ENCODE measurements around the gene DIP2B. TPM values are rescaled to one million over a fixed set of nuclear protein-coding genes. Genes with fewer than 3 reads are reported as not detected.

The DIP2B gene, protein sequence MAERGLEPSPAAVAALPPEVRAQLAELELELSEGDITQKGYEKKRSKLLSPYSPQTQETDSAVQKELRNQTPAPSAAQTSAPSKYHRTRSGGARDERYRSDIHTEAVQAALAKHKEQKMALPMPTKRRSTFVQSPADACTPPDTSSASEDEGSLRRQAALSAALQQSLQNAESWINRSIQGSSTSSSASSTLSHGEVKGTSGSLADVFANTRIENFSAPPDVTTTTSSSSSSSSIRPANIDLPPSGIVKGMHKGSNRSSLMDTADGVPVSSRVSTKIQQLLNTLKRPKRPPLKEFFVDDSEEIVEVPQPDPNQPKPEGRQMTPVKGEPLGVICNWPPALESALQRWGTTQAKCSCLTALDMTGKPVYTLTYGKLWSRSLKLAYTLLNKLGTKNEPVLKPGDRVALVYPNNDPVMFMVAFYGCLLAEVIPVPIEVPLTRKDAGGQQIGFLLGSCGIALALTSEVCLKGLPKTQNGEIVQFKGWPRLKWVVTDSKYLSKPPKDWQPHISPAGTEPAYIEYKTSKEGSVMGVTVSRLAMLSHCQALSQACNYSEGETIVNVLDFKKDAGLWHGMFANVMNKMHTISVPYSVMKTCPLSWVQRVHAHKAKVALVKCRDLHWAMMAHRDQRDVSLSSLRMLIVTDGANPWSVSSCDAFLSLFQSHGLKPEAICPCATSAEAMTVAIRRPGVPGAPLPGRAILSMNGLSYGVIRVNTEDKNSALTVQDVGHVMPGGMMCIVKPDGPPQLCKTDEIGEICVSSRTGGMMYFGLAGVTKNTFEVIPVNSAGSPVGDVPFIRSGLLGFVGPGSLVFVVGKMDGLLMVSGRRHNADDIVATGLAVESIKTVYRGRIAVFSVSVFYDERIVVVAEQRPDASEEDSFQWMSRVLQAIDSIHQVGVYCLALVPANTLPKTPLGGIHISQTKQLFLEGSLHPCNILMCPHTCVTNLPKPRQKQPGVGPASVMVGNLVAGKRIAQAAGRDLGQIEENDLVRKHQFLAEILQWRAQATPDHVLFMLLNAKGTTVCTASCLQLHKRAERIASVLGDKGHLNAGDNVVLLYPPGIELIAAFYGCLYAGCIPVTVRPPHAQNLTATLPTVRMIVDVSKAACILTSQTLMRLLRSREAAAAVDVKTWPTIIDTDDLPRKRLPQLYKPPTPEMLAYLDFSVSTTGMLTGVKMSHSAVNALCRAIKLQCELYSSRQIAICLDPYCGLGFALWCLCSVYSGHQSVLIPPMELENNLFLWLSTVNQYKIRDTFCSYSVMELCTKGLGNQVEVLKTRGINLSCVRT (N-terminal part only)
- polyA plus RNA-seq (43.4 and 44.0 TPM in 2 replicates), polyA minus RNA-seq (151 and 164 TPM in 2 replicates)

DNA sequence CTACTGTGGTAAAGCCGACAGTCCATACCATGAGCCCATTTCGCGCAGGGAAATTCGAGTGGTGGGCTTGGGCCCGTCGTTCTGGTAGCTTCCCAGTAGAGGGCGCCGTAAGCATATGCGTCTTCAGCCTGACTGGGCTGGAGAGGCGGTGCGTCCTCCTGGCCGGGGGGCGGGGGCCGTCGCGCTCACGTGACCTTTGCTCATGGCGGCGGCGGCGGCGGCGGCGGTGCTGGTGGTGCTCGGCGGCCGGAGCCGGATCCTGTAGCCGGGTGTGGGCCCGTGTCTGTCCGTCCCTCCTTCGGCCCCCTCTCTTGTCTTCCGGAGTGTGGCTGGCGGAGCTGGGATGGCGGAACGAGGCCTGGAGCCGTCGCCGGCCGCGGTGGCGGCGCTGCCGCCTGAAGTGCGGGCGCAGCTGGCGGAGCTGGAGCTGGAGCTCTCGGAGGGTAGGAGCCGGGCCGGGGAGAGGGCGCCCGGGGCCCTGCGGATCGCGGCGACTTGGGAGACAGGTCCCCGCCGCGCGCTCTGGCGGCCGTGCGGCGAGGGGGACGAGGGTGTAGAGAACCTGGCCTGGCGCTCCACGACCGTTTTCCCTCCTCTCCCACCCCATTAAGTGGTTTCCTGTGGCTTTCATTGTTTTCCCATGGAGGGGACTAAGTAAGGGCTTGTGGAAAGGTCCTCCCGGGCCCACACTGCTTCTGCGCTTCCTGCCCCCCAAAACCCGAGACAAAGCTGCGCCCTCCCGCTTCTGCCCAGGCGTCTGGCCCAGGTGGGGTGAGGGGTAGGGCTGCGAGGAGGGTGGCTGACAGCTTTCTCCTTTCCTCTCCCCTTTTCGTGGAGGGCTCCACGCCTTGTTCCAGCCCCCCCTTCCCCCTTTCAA is at the start of gene DIP2B:
DIP2B (plus strand) TSS at position 188 of the 877 bp plus-strand sequence; CDS start at position 344, 156 bp downstream.
- Histone ChIP-seq H3K4me3 (ENCODE audit: low read length) (peak within 1 kb of the TSS; percentile 71), H3K9ac (ENCODE audit: low read length) (peak within 1 kb of the TSS; percentile 93), H3K79me2 (replicated peaks; ENCODE audit: insufficient read depth, low read length) (peaks cover 49% of the 10 kb centered on the region), H3K27me3 (ENCODE audit: insufficient read depth, low read depth, low read length) (no peaks in the 10 kb centered on the region), H4K20me1 (ENCODE audit: insufficient read depth) (peaks cover 4% of the 10 kb centered on the region), H2AFZ (ENCODE audit: low read depth, low read length) (peak within 1 kb of the TSS; percentile 63), H3K27ac (ENCODE audit: low read length) (peak within 1 kb of the TSS; percentile 89), H3K9me3 (ENCODE audit: low read length) (no peaks in the 10 kb centered on the region), H3K4me2 (ENCODE audit: low read length) (peak within 1 kb of the TSS; percentile 99), H3F3A (ENCODE audit: insufficient read depth, low read length, poor library complexity, severe bottlenecking) (no peaks in the 10 kb centered on the region), H3K9me2 (ENCODE audit: insufficient read depth, low read length) (no peaks in the 10 kb centered on the region), H3K36me3 (ENCODE audit: insufficient read depth, low read length) (no peaks in the 10 kb centered on the region)
- TF ChIP-seq TAF1 (IDR thresholded peaks at IDR 0.05; ENCODE audit: low read depth), result peak; percentile 97
- peak; percentile 96 for TF ChIP-seq SMC3 (conservative IDR thresholded peaks at IDR 0.05; ENCODE audit: poor library complexity)
- TF ChIP-seq, protein P1, sequence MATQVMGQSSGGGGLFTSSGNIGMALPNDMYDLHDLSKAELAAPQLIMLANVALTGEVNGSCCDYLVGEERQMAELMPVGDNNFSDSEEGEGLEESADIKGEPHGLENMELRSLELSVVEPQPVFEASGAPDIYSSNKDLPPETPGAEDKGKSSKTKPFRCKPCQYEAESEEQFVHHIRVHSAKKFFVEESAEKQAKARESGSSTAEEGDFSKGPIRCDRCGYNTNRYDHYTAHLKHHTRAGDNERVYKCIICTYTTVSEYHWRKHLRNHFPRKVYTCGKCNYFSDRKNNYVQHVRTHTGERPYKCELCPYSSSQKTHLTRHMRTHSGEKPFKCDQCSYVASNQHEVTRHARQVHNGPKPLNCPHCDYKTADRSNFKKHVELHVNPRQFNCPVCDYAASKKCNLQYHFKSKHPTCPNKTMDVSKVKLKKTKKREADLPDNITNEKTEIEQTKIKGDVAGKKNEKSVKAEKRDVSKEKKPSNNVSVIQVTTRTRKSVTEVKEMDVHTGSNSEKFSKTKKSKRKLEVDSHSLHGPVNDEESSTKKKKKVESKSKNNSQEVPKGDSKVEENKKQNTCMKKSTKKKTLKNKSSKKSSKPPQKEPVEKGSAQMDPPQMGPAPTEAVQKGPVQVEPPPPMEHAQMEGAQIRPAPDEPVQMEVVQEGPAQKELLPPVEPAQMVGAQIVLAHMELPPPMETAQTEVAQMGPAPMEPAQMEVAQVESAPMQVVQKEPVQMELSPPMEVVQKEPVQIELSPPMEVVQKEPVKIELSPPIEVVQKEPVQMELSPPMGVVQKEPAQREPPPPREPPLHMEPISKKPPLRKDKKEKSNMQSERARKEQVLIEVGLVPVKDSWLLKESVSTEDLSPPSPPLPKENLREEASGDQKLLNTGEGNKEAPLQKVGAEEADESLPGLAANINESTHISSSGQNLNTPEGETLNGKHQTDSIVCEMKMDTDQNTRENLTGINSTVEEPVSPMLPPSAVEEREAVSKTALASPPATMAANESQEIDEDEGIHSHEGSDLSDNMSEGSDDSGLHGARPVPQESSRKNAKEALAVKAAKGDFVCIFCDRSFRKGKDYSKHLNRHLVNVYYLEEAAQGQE (IDR thresholded peaks at IDR 0.05; ENCODE audit: borderline replicate concordance), result peak; percentile 82
- peak; percentile 99 for TF ChIP-seq RAD21 (conservative IDR thresholded peaks at IDR 0.05)
- TF ChIP-seq, protein P2, sequence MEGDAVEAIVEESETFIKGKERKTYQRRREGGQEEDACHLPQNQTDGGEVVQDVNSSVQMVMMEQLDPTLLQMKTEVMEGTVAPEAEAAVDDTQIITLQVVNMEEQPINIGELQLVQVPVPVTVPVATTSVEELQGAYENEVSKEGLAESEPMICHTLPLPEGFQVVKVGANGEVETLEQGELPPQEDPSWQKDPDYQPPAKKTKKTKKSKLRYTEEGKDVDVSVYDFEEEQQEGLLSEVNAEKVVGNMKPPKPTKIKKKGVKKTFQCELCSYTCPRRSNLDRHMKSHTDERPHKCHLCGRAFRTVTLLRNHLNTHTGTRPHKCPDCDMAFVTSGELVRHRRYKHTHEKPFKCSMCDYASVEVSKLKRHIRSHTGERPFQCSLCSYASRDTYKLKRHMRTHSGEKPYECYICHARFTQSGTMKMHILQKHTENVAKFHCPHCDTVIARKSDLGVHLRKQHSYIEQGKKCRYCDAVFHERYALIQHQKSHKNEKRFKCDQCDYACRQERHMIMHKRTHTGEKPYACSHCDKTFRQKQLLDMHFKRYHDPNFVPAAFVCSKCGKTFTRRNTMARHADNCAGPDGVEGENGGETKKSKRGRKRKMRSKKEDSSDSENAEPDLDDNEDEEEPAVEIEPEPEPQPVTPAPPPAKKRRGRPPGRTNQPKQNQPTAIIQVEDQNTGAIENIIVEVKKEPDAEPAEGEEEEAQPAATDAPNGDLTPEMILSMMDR (IDR thresholded peaks at IDR 0.05; ENCODE audit: poor library complexity, severe bottlenecking), result peak; percentile 99
- TF ChIP-seq EP300 (conservative IDR thresholded peaks at IDR 0.05; ENCODE audit: poor library complexity, severe bottlenecking), result peak; percentile 21
- TF ChIP-seq POLR2AphosphoS5 (IDR thresholded peaks at IDR 0.05), result peak; percentile 95
- TF ChIP-seq MXI1 (conservative IDR thresholded peaks at IDR 0.05; ENCODE audit: poor library complexity, severe bottlenecking), result peak; percentile 76
- no peak for TF ChIP-seq EZH2 (IDR thresholded peaks at IDR 0.05; ENCODE audit: borderline replicate concordance, insufficient read depth, low read length, poor library complexity, severe bottlenecking)

All from neural cell (in vitro differentiated cells).